NCI-H1105 treated with DMSO at 0.1 percent for 48 hours (cell line): ENCODE data around the gene INPP4A.

Experiments
- DNase-seq: peaks from one replicate; lab custom pipeline; 2025; lab: John Stamatoyannopoulos, UW

Gene INPP4A

GRCh38 chr2:98564541-98565132 is 120.0 kb downstream of the INPP4A start:
- DNase-seq: no peak

- no peak for DNase-seq
These were observed 120.7 kb downstream of the INPP4A start for GRCh38 chr2:98565286-98565860.

- DNase-seq: no peak
These were observed 121.3 kb downstream of the INPP4A start for GRCh38 chr2:98565941-98566340.

- no peak for DNase-seq
These were observed 123.7 kb downstream of the INPP4A start for GRCh38 chr2:98568161-98568956.

GRCh38 chr2:98569197-98569793 is 124.6 kb downstream of the INPP4A start:
- no peak for DNase-seq

- DNase-seq: no peak
These were observed 125.3 kb downstream of the INPP4A start for GRCh38 chr2:98569915-98570314.

- DNase-seq: no peak
These were observed 125.7 kb downstream of the INPP4A start for GRCh38 chr2:98570356-98570755.

- DNase-seq: no peak
These were observed 126.6 kb downstream of the INPP4A start for GRCh38 chr2:98571121-98571701.

GRCh38 chr2:98571796-98572195 is 127.1 kb downstream of the INPP4A start:
- no peak for DNase-seq

- no peak for DNase-seq
These were observed 127.6 kb downstream of the INPP4A start for GRCh38 chr2:98572211-98572610.

GRCh38 chr2:98572676-98573075 is 128.0 kb downstream of the INPP4A start:
- DNase-seq: no peak

- DNase-seq: no peak
These were observed 128.8 kb downstream of the INPP4A start for GRCh38 chr2:98573426-98573825.

GRCh38 chr2:98576666-98577312 is 132.1 kb downstream of the INPP4A start:
- no peak for DNase-seq

GRCh38 chr2:98577313-98577712 is 132.7 kb downstream of the INPP4A start:
- no peak for DNase-seq

- DNase-seq: no peak
These were observed 133.6 kb downstream of the INPP4A start for GRCh38 chr2:98578231-98578630.

GRCh38 chr2:98579926-98580325 is 135.3 kb downstream of the INPP4A start:
- DNase-seq: no peak

- no peak for DNase-seq
These were observed 136.1 kb downstream of the INPP4A start for GRCh38 chr2:98580656-98581284.

GRCh38 chr2:98582523-98582922 is 137.9 kb downstream of the INPP4A start:
- DNase-seq: no peak

- no peak for DNase-seq
These were observed 138.6 kb downstream of the INPP4A start for GRCh38 chr2:98583276-98583675.

- DNase-seq: no peak
These were observed 139.4 kb downstream of the INPP4A start for GRCh38 chr2:98583816-98584618.

- no peak for DNase-seq
These were observed 140.7 kb downstream of the INPP4A start for GRCh38 chr2:98585386-98585785.
